AG04449 (cell line): ENCODE results near the gene PLXNA4.

Experiments used
- CTCF ChIA-PET: fragments of 350-600 bp; formaldehyde crosslinking; extraction: SDS; loops from one replicate; lab custom pipeline; 2021; ENCODE audit warnings: antibody characterized with exemption; lab: Yijun Ruan, JAX
- POLR2A ChIA-PET: fragments of 400-600, 350-600 bp; formaldehyde crosslinking; extraction: SDS; loops from one replicate; lab custom pipeline; 2020; ENCODE audit warnings: antibody characterized with exemption, inconsistent platforms; lab: Yijun Ruan, JAX
- DNase-seq: peaks from one replicate; pipeline ENCODE4 v3.0.0-alpha.2; 2010; ENCODE audit warnings: low read depth, low spot score
- H3K4me3 ChIP-seq: 2 replicates; pipeline ENCODE4 v1.5.1; 2011; ENCODE audit warnings: low read depth, mild to moderate bottlenecking, control low read depth, low read length
- CTCF ChIP-seq: IDR thresholded peaks from one replicate; pipeline ENCODE4 v1.5.1; 2011; ENCODE audit warnings: mild to moderate bottlenecking, moderate library complexity, low read length, control low read depth, inconsistent platforms; ENCODE audit not compliant: insufficient read depth; ENCODE audit errors: missing control alignments

PLXNA4 gene

GRCh38 chr7:132462478-132462877 lies 113.8 kb downstream of the PLXNA4 start:
- no peak for TF ChIP-seq CTCF
- H3K4me3 ChIP-seq, result no peak overlapping the region
- CTCF ChIA-PET, result no interaction called here
- POLR2A ChIA-PET, result no interaction called here
- DNase-seq, result no peak

GRCh38 chr7:132461032-132461592 lies 115.2 kb downstream of the PLXNA4 start:
- no peak overlapping the region for H3K4me3 ChIP-seq
- TF ChIP-seq CTCF, result no peak
- DNase-seq, result no peak
- ChIA-PET CTCF (no interaction called here), POLR2A (no interaction called here)

GRCh38 chr7:132458729-132459128 lies 117.5 kb downstream of the PLXNA4 start:
- TF ChIP-seq CTCF, result no peak
- H3K4me3 ChIP-seq, result no peak overlapping the region
- ChIA-PET CTCF (no interaction called here), POLR2A (no interaction called here)
- no peak for DNase-seq

GRCh38 chr7:132457658-132458057 lies 118.6 kb downstream of the PLXNA4 start:
- CTCF ChIA-PET, result no interaction called here
- no peak overlapping the region for H3K4me3 ChIP-seq
- TF ChIP-seq CTCF, result no peak
- no peak for DNase-seq
- POLR2A ChIA-PET, result no interaction called here

GRCh38 chr7:132456418-132456817 lies 119.9 kb downstream of the PLXNA4 start:
- H3K4me3 ChIP-seq, result no peak overlapping the region
- ChIA-PET CTCF (no interaction called here), POLR2A (no interaction called here)
- DNase-seq, result no peak
- no peak for TF ChIP-seq CTCF

- no peak for TF ChIP-seq CTCF
- H3K4me3 ChIP-seq, result no peak overlapping the region
- ChIA-PET POLR2A (no interaction called here), CTCF (no interaction called here)
- DNase-seq, result no peak
These were observed 120.9 kb downstream of the PLXNA4 start for GRCh38 chr7:132455378-132455777.
